ENCODE results near the gene TBC1D4.

The TBC1D4 gene

DNA sequence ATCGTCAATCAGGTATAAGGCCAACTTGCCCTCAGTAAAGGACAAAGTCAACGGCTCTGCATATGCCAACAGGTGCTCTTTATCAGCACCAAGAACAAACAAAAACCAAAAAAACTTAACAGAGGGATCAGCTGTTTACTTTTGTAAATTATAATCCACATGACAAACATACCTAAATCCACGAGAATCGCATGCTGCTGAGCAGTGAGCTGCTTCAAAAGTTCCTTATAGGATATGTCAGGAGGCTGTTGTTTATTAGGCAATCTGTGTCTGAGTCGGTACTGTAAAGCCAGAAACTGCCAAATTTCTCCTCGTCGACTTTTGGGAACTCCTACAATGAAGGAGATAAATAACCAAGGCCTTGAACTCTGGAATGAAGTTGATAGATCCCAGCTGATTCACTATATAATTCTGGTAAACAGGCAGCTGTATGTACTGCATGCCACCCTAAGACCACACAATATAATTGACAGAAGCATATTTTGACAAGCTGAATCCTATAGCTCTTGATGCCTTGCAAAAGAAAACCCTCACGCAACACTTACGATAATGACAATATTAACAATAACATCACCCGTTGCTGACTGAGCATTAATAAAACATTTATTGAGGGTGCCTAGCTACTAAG is 179.8 kb downstream of the TBC1D4 start:
- no peak for TF ChIP-seq SIN3A (IDR thresholded peaks at IDR 0.05; ENCODE audit: borderline replicate concordance, insufficient read depth, low read length)
- TF ChIP-seq FOXP2 (optimal IDR thresholded peaks at IDR 0.05; ENCODE audit: borderline replicate concordance, extremely low read depth, extremely low read length, insufficient read depth) = no peak
- TF ChIP-seq TAF1 (IDR thresholded peaks at IDR 0.05; ENCODE audit: borderline replicate concordance, insufficient read depth, low read length) = no peak
- TF ChIP-seq, protein P1, sequence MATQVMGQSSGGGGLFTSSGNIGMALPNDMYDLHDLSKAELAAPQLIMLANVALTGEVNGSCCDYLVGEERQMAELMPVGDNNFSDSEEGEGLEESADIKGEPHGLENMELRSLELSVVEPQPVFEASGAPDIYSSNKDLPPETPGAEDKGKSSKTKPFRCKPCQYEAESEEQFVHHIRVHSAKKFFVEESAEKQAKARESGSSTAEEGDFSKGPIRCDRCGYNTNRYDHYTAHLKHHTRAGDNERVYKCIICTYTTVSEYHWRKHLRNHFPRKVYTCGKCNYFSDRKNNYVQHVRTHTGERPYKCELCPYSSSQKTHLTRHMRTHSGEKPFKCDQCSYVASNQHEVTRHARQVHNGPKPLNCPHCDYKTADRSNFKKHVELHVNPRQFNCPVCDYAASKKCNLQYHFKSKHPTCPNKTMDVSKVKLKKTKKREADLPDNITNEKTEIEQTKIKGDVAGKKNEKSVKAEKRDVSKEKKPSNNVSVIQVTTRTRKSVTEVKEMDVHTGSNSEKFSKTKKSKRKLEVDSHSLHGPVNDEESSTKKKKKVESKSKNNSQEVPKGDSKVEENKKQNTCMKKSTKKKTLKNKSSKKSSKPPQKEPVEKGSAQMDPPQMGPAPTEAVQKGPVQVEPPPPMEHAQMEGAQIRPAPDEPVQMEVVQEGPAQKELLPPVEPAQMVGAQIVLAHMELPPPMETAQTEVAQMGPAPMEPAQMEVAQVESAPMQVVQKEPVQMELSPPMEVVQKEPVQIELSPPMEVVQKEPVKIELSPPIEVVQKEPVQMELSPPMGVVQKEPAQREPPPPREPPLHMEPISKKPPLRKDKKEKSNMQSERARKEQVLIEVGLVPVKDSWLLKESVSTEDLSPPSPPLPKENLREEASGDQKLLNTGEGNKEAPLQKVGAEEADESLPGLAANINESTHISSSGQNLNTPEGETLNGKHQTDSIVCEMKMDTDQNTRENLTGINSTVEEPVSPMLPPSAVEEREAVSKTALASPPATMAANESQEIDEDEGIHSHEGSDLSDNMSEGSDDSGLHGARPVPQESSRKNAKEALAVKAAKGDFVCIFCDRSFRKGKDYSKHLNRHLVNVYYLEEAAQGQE (IDR thresholded peaks at IDR 0.05; ENCODE audit: insufficient read depth in 1 of 2, low read depth in 2 of 2, low read length in 2 of 2) = no peak
- TF ChIP-seq POLR2AphosphoS5 (IDR thresholded peaks at IDR 0.05; ENCODE audit: low read depth, low read length) = no peak

DNA sequence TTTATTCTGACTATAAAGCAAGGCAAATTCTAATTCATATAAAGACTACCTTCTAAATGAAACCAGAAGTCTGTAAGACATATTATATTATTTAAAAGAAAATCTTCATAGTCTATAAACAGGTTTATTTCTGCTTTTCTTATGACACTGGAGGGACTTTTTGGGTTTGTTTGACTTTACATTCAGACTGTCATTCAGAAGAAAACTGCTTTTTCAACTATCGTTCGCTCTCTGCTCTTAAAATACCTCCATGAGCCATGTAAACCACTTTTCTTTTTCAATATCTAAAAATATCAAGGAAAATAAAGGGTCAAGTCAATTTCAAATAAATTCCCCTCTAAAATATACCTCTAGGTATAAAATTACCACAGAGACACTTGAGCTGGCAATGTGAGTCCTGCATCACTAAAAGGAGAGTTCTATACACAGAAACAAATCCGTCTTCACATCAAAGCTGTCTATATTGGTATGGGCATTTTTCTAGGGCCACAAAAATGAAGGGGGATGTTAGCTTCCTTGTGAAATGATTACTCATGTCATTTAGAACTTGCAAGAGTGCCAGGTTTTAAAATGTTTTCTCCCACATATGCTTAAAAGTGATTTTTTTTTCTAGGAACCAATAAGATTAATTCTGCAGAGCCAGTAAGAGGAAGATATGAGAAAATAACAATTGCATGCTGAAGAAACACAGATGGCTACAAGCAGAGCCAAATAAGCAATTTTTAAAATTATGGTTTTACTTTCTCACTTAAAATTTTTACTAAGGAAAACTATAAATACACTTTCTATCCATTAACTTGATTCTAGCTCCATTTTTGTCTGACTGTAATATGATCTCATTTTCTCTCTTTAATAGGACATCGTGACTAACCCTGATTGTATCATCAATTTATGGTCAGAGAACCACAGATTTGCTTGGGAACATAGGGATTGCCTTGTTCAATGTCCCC is 181.8 kb downstream of the TBC1D4 start:
- no peak for TF ChIP-seq TAF1 (IDR thresholded peaks at IDR 0.05; ENCODE audit: borderline replicate concordance, insufficient read depth, low read length)
- no peak for TF ChIP-seq FOXP2 (optimal IDR thresholded peaks at IDR 0.05; ENCODE audit: borderline replicate concordance, extremely low read depth, extremely low read length, insufficient read depth)
- no peak for TF ChIP-seq SIN3A (IDR thresholded peaks at IDR 0.05; ENCODE audit: borderline replicate concordance, insufficient read depth, low read length)
- no peak for TF ChIP-seq POLR2AphosphoS5 (IDR thresholded peaks at IDR 0.05; ENCODE audit: low read depth, low read length)

DNA sequence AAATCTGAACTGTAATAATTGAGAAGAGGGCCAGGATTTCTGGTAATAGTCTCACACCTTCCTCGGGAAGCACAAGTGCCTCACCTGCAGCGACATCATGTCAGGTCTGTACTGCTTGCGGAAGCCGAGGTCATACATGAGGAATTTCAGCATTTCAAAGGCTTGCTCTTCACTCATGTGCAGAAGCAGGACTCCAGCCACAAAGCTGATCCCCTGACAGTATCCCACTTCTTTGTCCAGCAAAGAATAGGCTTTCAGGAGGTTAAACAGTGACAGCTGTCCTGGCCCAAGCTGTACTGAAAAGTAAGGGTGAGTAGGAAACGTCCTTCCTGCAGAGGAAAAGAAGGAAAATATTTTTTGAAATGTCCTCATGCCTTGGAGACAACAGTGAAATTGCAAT is 182.7 kb downstream of the TBC1D4 start:
- no peak for TF ChIP-seq SIN3A (IDR thresholded peaks at IDR 0.05; ENCODE audit: borderline replicate concordance, insufficient read depth, low read length)
- TF ChIP-seq, protein P1 (IDR thresholded peaks at IDR 0.05; ENCODE audit: insufficient read depth in 1 of 2, low read depth in 2 of 2, low read length in 2 of 2) = no peak
- TF ChIP-seq TAF1 (IDR thresholded peaks at IDR 0.05; ENCODE audit: borderline replicate concordance, insufficient read depth, low read length) = no peak
- no peak for TF ChIP-seq FOXP2 (optimal IDR thresholded peaks at IDR 0.05; ENCODE audit: borderline replicate concordance, extremely low read depth, extremely low read length, insufficient read depth)
- TF ChIP-seq POLR2AphosphoS5 (IDR thresholded peaks at IDR 0.05; ENCODE audit: low read depth, low read length) = no peak

DNA sequence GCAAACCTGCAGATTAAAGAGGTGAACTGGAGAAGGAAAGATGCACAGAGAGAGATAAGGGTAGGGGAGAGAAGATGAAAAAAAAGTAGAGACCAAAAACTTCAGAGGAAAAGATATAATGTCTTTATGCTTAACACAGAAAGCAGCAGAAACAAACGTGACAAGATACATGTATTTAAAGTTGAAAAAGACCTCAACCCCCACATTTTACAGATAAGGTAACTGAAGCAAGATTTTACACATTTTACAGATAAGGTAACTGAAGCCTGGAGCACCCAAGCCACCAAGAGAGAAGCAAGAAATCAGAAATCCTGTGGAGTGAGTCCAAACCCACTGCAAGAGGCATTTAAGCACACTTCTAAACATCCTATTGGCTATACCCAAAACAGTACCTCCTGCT is 185.3 kb downstream of the TBC1D4 start:
- TF ChIP-seq TAF1 (IDR thresholded peaks at IDR 0.05; ENCODE audit: borderline replicate concordance, insufficient read depth, low read length) (no peak), SIN3A (IDR thresholded peaks at IDR 0.05; ENCODE audit: borderline replicate concordance, insufficient read depth, low read length) (no peak)
- TF ChIP-seq, protein P1 (IDR thresholded peaks at IDR 0.05; ENCODE audit: insufficient read depth in 1 of 2, low read depth in 2 of 2, low read length in 2 of 2) = no peak

DNA sequence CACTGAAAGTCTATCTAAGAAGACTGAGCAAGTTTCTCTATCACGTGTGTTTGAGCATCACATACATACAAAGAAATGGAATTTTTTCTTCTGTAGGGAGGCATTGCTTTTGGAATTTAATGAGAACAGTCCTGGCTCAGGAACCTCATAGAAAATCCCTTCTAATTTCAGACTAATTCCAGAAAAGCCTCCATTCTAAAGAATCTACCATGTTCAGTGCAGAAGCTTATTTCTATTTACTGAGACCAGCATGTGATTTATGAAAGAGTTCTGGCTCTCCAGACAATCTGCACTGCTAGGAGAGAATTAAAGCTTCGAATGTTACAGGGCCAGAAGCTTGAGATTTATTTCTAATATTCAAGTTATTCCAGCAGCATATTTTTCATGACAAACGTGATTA is 186.8 kb downstream of the TBC1D4 start:
- TF ChIP-seq FOXP2 (optimal IDR thresholded peaks at IDR 0.05; ENCODE audit: borderline replicate concordance, extremely low read depth, extremely low read length, insufficient read depth) (no peak), SIN3A (IDR thresholded peaks at IDR 0.05; ENCODE audit: borderline replicate concordance, insufficient read depth, low read length) (no peak), TAF1 (IDR thresholded peaks at IDR 0.05; ENCODE audit: borderline replicate concordance, insufficient read depth, low read length) (no peak), POLR2AphosphoS5 (IDR thresholded peaks at IDR 0.05; ENCODE audit: low read depth, low read length) (no peak)
- TF ChIP-seq, protein P1 (IDR thresholded peaks at IDR 0.05; ENCODE audit: insufficient read depth in 1 of 2, low read depth in 2 of 2, low read length in 2 of 2) = no peak
